Endodermal cell (in vitro differentiated cells): Measurements from ENCODE around the gene CYB5R3. TPM values are rescaled to one million over a fixed set of nuclear protein-coding genes. Genes with fewer than 3 reads are reported as not detected.

Experiments used
- DNase-seq: peaks from one replicate; pipeline ENCODE4 v3.0.0-alpha.2; 2017
- H3K27ac ChIP-seq: 2 replicates; pipeline ENCODE4 v1.5.1; 2013; ENCODE audit warnings: mild to moderate bottlenecking, low read depth, low read length, moderate library complexity
- H3K27me3 ChIP-seq: 2 replicates; pipeline ENCODE4 v1.6.1; 2013; ENCODE audit warnings: mild to moderate bottlenecking, low read length, moderate library complexity; ENCODE audit not compliant: insufficient read depth, control insufficient read depth, poor library complexity, severe bottlenecking
- H3K36me3 ChIP-seq: 2 replicates; pipeline ENCODE4 v1.7.0; 2013; ENCODE audit warnings: mild to moderate bottlenecking, low read length, moderate library complexity; ENCODE audit not compliant: control insufficient read depth, insufficient read depth
- H3K4me1 ChIP-seq: one replicate; pipeline ENCODE4 v1.7.0; 2013; ENCODE audit warnings: low read length; ENCODE audit not compliant: control insufficient read depth, insufficient read depth
- H3K4me3 ChIP-seq: 2 replicates; pipeline ENCODE4 v1.5.1; 2013; ENCODE audit warnings: mild to moderate bottlenecking, low read length, moderate library complexity
- H3K9ac ChIP-seq: 2 replicates; pipeline ENCODE4 v1.6.1; 2013; ENCODE audit warnings: mild to moderate bottlenecking, low read length, moderate library complexity; ENCODE audit not compliant: poor library complexity, severe bottlenecking; ENCODE audit errors: extremely low read depth
- H3K9me3 ChIP-seq: 2 replicates; pipeline ENCODE4 v1.6.1; 2013; ENCODE audit warnings: mild to moderate bottlenecking, low read length, moderate library complexity; ENCODE audit not compliant: control insufficient read depth
- H3K27ac Mint-ChIP-seq: 2 replicates; pipeline ENCODE4 v1.8.0; 2020; ENCODE audit warnings: mixed read lengths
- H3K27me3 Mint-ChIP-seq: 2 replicates; pipeline ENCODE4 v1.8.0; 2021; ENCODE audit warnings: mild to moderate bottlenecking, mixed read lengths; ENCODE audit not compliant: insufficient read depth
- H3K36me3 Mint-ChIP-seq: 2 replicates; pipeline ENCODE4 v1.8.0; 2020; ENCODE audit warnings: low read depth, mixed read lengths
- H3K4me1 Mint-ChIP-seq: 2 replicates; pipeline ENCODE4 v1.8.0; 2020; ENCODE audit warnings: mixed read lengths
- H3K4me3 Mint-ChIP-seq: 2 replicates; pipeline ENCODE4 v1.8.0; 2020; ENCODE audit warnings: mild to moderate bottlenecking, moderate library complexity, mixed read lengths
- H3K9me3 Mint-ChIP-seq: 2 replicates; pipeline ENCODE4 v1.8.0; 2020; ENCODE audit warnings: mild to moderate bottlenecking, mixed read lengths
- WGBS, 2 experiments: methylation state at CpG; one replicate each; pipeline versions ENCODE4 v1.1.5 to v1.1.7; 2013; ENCODE audit warnings: missing lambda C conversion rate in 2 of 2, mixed read lengths in 1 of 2; ENCODE audit not compliant: insufficient coverage in 1 of 2, insufficient read length in 1 of 2; 5-methylcytosine and 5-hydroxymethylcytosine counted together
- total RNA-seq, 2 donors: library from RNA; stranded (reverse); fragmentation: NEBNext Ultra II Directional in 1 of 2; extraction: Animal tissue kit (Norgen Biotek cat#: 25700) in 1 of 2; gene quantifications; 2 replicates in 1 of 2; 3 replicates in 1 of 2; pipeline ENCODE4 v1.2.1, GENCODE V29; 2021
- TF ChIP-seq, protein P1 (sequence below): fragments of 200-600 bp; sonication (generic); conservative IDR thresholded peaks from 2 replicates; pipeline ENCODE4 v1.5.0; 2021; ENCODE audit warnings: antibody characterized with exemption, mild to moderate bottlenecking

Gene CYB5R3
- total RNA-seq, 2 donors from 2014 or later, result 89.5 to 92.4 TPM

GRCh38 chr22:42654436-42655073 is 5.4 kb upstream of the CYB5R3 start:
- H3K27ac Mint-ChIP-seq, result no peak overlapping the region
- no peak overlapping the region for H3K4me3 Mint-ChIP-seq

GRCh38 chr22:42653999-42654398 is 4.8 kb upstream of the CYB5R3 start:
- no peak overlapping the region for H3K4me3 Mint-ChIP-seq

More at GRCh38 chr22:42654436-42655073, 5.4 kb upstream of the CYB5R3 start:
- Mint-ChIP-seq H3K36me3 (no peaks in the 10 kb centered on the region), H3K4me1 (peaks cover 13% of the 10 kb centered on the region), H3K27me3 (no peaks in the 10 kb centered on the region), H3K9me3 (no peaks in the 10 kb centered on the region)
- Histone ChIP-seq H3K4me1 (no peaks in the 10 kb centered on the region), H3K36me3 (no peaks in the 10 kb centered on the region), H3K9ac (no peak overlapping the region), H3K27ac (no peak overlapping the region), H3K9me3 (no peaks in the 10 kb centered on the region), H3K27me3 (no peaks in the 10 kb centered on the region), H3K4me3 (no peak overlapping the region)
- TF ChIP-seq, protein P1, sequence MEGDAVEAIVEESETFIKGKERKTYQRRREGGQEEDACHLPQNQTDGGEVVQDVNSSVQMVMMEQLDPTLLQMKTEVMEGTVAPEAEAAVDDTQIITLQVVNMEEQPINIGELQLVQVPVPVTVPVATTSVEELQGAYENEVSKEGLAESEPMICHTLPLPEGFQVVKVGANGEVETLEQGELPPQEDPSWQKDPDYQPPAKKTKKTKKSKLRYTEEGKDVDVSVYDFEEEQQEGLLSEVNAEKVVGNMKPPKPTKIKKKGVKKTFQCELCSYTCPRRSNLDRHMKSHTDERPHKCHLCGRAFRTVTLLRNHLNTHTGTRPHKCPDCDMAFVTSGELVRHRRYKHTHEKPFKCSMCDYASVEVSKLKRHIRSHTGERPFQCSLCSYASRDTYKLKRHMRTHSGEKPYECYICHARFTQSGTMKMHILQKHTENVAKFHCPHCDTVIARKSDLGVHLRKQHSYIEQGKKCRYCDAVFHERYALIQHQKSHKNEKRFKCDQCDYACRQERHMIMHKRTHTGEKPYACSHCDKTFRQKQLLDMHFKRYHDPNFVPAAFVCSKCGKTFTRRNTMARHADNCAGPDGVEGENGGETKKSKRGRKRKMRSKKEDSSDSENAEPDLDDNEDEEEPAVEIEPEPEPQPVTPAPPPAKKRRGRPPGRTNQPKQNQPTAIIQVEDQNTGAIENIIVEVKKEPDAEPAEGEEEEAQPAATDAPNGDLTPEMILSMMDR, result no peak
- DNase-seq, result no peak
- WGBS, 2 experiments, result 94 to 95% methylated on average over 6 to 7 of the region's 7 CpGs

DNA sequence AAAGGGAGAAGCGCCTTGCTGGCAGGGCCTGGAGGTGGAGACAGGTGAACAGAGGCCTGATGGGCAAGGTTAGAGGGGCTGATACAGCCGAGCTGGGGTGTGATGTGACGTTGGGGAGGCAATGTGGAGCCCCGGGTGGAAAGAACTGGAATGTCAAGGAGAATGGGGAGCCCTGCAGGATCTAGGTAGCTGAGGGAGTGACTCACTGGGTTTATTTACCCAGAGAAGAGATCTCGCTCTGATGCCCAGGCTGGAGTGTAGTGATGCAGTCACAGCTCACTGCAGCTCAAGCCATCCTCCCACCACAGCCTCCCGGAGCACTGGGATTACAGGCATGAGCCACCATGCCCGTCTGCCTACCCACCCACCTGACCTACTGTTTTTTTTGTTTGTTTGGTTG is 1.9 kb upstream of the CYB5R3 start:
- Mint-ChIP-seq H3K27ac (peak overlapping the region; percentile 13), H3K4me1 (peaks cover 28% of the 10 kb centered on the region), H3K9me3 (no peaks in the 10 kb centered on the region), H3K27me3 (no peaks in the 10 kb centered on the region), H3K4me3 (peak overlapping the region; percentile 96), H3K36me3 (no peaks in the 10 kb centered on the region)
- Histone ChIP-seq H3K4me3 (no peak overlapping the region), H3K9me3 (no peaks in the 10 kb centered on the region), H3K4me1 (peaks cover 5% of the 10 kb centered on the region), H3K9ac (no peak overlapping the region), H3K27ac (no peak overlapping the region), H3K36me3 (no peaks in the 10 kb centered on the region), H3K27me3 (no peaks in the 10 kb centered on the region)
- no peak for DNase-seq
- TF ChIP-seq, protein P1, result no peak
- 80 to 86% methylated on average over 4 to 5 of the region's 7 CpGs for WGBS, 2 experiments

More at GRCh38 chr22:42653999-42654398, 4.8 kb upstream of the CYB5R3 start:
- no peak overlapping the region for H3K27ac Mint-ChIP-seq
- peaks cover 13% of the 10 kb centered on the region for H3K4me1 Mint-ChIP-seq
- H3K27me3 Mint-ChIP-seq, result no peaks in the 10 kb centered on the region
- TF ChIP-seq, protein P1, result no peak
- no peaks in the 10 kb centered on the region for H3K9me3 Mint-ChIP-seq
- H3K4me1 ChIP-seq, result no peaks in the 10 kb centered on the region
- no peaks in the 10 kb centered on the region for H3K27me3 ChIP-seq
- H3K36me3 ChIP-seq, result no peaks in the 10 kb centered on the region
- DNase-seq, result no peak
- H3K27ac ChIP-seq, result no peak overlapping the region
- H3K9me3 ChIP-seq, result no peaks in the 10 kb centered on the region
- 96 to 97% methylated on average over 4 of the region's 4 CpGs for WGBS, 2 experiments
- H3K9ac ChIP-seq, result no peak overlapping the region
- no peak overlapping the region for H3K4me3 ChIP-seq
- no peaks in the 10 kb centered on the region for H3K36me3 Mint-ChIP-seq
